H1 (cell line): ENCODE results near the gene RENBP. TPM values are rescaled to one million over a fixed set of nuclear protein-coding genes. Genes with fewer than 3 reads are reported as not detected.

Experiments
- CBX8 ChIP-seq: fragments of 300-800, 300-1000 bp; sonication (generic); IDR thresholded peaks from 2 replicates; pipeline ENCODE4 v1.7.1; 2016; ENCODE audit warnings: low read depth, low read length, borderline replicate concordance
- CTBP2 ChIP-seq: IDR thresholded peaks from 2 replicates; pipeline ENCODE4 v1.7.0; 2011; ENCODE audit warnings: borderline replicate concordance, mild to moderate bottlenecking, moderate library complexity, mixed read lengths, low read length; ENCODE audit not compliant: insufficient read depth, insufficient read length
- HDAC6 ChIP-seq: IDR thresholded peaks from one replicate; pipeline ENCODE4 v1.7.1; 2012; ENCODE audit warnings: low read depth, mild to moderate bottlenecking, inconsistent platforms, low read length, moderate library complexity
- KDM5A ChIP-seq: fragments of 200-600 bp; IDR thresholded peaks from 2 replicates; pipeline ENCODE4 v1.7.1; 2012; ENCODE audit warnings: mild to moderate bottlenecking, low read length, inconsistent platforms, mixed read lengths
- POLR2A ChIP-seq, 2 experiments: IDR thresholded peaks; 1 replicate in 1 of 2; 2 replicates in 1 of 2; pipeline ENCODE4 v1.6.1; 2011; ENCODE audit warnings: low read depth in 2 of 2, low read length in 2 of 2, mild to moderate bottlenecking in 2 of 2; ENCODE audit errors: control extremely low read depth in 1 of 2
- RBBP5 ChIP-seq: IDR thresholded peaks from 2 replicates; pipeline ENCODE4 v1.7.1; 2012; ENCODE audit warnings: low read depth, mild to moderate bottlenecking, inconsistent platforms, low read length, moderate library complexity, borderline replicate concordance
- SAP30 ChIP-seq: fragments of 300-600 bp; sonication (generic); IDR thresholded peaks from 2 replicates; pipeline ENCODE4 v1.7.1; 2012; ENCODE audit warnings: low read length, moderate library complexity, mild to moderate bottlenecking, inconsistent platforms; ENCODE audit not compliant: insufficient read depth, insufficient replicate concordance
- polyA plus RNA-seq, 7 experiments: library from polyadenylated mRNA; depleted of rRNA in 3 of 7; stranded (reverse) in 5 of 7; unstranded in 2 of 7; fragments of >200 nt in 5 of 7; fragments of 200-250 nt in 2 of 7; gene quantifications; 1 replicate in 5 of 7; 2 replicates in 1 of 7; 4 replicates in 1 of 7; pipeline versions ENCODE4 v1.2.1 to v1.2.3, GENCODE V29; 2011 to 2013; ENCODE audit warnings: missing spikeins in 2 of 7, mixed read lengths in 2 of 7
- total RNA-seq: library from RNA; stranded (reverse); fragmentation: NEBNext Ultra II Directional; extraction: Animal tissue kit (Norgen Biotek cat#: 25700); gene quantifications from 2 replicates; pipeline ENCODE4 v1.2.1, GENCODE V29; 2021
- TF ChIP-seq, protein P1 (sequence below): fragments of 300-600 bp; sonication (generic); IDR thresholded peaks from 2 replicates; pipeline ENCODE4 v1.7.1; 2012; ENCODE audit warnings: low read length, moderate library complexity, mild to moderate bottlenecking, inconsistent platforms; ENCODE audit not compliant: insufficient replicate concordance
- TF ChIP-seq, protein P2 (sequence below), 3 experiments: IDR thresholded peaks; 1 replicate in 2 of 3; 2 replicates in 1 of 3; pipeline versions ENCODE4 v1.5.1 to v1.6.1; 2011; ENCODE audit warnings: low read length in 3 of 3, mild to moderate bottlenecking in 3 of 3, inconsistent platforms in 2 of 3, low read depth in 1 of 3, moderate library complexity in 1 of 3; ENCODE audit not compliant: insufficient read depth in 1 of 3; ENCODE audit errors: control extremely low read depth in 1 of 3

Gene RENBP
- total and polyA plus RNA-seq, 2 of the 8 experiments (the other 6 are each of a cell fraction or from before 2014, with no cell fraction given) = 12.4 to 21.8 TPM

DNA sequence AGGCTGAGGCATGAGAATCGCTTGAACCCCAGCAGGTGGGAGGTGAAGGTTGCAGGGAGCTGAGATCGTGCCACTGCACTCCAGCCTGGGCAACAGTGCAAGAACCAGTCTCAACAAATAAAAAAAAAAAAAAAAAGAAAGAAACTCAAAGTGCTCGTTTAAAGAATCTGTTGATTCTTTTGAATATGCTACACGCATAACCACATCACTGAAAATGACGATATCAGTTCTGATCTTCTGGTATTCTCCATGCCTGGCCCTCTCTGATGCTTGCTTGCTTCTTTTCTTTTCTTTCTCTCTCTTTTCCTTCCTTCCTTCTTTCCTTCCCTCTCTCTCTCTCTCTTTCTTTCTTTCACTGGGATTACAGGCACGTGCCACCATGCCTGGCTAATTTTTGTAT is 32.6 kb downstream of the RENBP start (continued):
- TF ChIP-seq, protein P1, sequence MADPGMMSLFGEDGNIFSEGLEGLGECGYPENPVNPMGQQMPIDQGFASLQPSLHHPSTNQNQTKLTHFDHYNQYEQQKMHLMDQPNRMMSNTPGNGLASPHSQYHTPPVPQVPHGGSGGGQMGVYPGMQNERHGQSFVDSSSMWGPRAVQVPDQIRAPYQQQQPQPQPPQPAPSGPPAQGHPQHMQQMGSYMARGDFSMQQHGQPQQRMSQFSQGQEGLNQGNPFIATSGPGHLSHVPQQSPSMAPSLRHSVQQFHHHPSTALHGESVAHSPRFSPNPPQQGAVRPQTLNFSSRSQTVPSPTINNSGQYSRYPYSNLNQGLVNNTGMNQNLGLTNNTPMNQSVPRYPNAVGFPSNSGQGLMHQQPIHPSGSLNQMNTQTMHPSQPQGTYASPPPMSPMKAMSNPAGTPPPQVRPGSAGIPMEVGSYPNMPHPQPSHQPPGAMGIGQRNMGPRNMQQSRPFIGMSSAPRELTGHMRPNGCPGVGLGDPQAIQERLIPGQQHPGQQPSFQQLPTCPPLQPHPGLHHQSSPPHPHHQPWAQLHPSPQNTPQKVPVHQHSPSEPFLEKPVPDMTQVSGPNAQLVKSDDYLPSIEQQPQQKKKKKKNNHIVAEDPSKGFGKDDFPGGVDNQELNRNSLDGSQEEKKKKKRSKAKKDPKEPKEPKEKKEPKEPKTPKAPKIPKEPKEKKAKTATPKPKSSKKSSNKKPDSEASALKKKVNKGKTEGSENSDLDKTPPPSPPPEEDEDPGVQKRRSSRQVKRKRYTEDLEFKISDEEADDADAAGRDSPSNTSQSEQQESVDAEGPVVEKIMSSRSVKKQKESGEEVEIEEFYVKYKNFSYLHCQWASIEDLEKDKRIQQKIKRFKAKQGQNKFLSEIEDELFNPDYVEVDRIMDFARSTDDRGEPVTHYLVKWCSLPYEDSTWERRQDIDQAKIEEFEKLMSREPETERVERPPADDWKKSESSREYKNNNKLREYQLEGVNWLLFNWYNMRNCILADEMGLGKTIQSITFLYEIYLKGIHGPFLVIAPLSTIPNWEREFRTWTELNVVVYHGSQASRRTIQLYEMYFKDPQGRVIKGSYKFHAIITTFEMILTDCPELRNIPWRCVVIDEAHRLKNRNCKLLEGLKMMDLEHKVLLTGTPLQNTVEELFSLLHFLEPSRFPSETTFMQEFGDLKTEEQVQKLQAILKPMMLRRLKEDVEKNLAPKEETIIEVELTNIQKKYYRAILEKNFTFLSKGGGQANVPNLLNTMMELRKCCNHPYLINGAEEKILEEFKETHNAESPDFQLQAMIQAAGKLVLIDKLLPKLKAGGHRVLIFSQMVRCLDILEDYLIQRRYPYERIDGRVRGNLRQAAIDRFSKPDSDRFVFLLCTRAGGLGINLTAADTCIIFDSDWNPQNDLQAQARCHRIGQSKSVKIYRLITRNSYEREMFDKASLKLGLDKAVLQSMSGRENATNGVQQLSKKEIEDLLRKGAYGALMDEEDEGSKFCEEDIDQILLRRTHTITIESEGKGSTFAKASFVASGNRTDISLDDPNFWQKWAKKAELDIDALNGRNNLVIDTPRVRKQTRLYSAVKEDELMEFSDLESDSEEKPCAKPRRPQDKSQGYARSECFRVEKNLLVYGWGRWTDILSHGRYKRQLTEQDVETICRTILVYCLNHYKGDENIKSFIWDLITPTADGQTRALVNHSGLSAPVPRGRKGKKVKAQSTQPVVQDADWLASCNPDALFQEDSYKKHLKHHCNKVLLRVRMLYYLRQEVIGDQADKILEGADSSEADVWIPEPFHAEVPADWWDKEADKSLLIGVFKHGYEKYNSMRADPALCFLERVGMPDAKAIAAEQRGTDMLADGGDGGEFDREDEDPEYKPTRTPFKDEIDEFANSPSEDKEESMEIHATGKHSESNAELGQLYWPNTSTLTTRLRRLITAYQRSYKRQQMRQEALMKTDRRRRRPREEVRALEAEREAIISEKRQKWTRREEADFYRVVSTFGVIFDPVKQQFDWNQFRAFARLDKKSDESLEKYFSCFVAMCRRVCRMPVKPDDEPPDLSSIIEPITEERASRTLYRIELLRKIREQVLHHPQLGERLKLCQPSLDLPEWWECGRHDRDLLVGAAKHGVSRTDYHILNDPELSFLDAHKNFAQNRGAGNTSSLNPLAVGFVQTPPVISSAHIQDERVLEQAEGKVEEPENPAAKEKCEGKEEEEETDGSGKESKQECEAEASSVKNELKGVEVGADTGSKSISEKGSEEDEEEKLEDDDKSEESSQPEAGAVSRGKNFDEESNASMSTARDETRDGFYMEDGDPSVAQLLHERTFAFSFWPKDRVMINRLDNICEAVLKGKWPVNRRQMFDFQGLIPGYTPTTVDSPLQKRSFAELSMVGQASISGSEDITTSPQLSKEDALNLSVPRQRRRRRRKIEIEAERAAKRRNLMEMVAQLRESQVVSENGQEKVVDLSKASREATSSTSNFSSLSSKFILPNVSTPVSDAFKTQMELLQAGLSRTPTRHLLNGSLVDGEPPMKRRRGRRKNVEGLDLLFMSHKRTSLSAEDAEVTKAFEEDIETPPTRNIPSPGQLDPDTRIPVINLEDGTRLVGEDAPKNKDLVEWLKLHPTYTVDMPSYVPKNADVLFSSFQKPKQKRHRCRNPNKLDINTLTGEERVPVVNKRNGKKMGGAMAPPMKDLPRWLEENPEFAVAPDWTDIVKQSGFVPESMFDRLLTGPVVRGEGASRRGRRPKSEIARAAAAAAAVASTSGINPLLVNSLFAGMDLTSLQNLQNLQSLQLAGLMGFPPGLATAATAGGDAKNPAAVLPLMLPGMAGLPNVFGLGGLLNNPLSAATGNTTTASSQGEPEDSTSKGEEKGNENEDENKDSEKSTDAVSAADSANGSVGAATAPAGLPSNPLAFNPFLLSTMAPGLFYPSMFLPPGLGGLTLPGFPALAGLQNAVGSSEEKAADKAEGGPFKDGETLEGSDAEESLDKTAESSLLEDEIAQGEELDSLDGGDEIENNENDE = no peak
- TF ChIP-seq KDM5A (no peak), POLR2A (IDR thresholded peaks at IDR 0.05; ENCODE audit: control extremely low read depth in 1 of 2, low read depth in 2 of 2, low read length in 2 of 2) (no peak), CTBP2 (no peak), CBX8 (no peak), SAP30 (no peak), HDAC6 (no peak), RBBP5 (no peak)
- TF ChIP-seq, protein P2, sequence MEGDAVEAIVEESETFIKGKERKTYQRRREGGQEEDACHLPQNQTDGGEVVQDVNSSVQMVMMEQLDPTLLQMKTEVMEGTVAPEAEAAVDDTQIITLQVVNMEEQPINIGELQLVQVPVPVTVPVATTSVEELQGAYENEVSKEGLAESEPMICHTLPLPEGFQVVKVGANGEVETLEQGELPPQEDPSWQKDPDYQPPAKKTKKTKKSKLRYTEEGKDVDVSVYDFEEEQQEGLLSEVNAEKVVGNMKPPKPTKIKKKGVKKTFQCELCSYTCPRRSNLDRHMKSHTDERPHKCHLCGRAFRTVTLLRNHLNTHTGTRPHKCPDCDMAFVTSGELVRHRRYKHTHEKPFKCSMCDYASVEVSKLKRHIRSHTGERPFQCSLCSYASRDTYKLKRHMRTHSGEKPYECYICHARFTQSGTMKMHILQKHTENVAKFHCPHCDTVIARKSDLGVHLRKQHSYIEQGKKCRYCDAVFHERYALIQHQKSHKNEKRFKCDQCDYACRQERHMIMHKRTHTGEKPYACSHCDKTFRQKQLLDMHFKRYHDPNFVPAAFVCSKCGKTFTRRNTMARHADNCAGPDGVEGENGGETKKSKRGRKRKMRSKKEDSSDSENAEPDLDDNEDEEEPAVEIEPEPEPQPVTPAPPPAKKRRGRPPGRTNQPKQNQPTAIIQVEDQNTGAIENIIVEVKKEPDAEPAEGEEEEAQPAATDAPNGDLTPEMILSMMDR (IDR thresholded peaks at IDR 0.05; ENCODE audit: control extremely low read depth in 1 of 3, insufficient read depth in 1 of 3, low read depth in 1 of 3, low read length in 3 of 3) = no peak
